ENCODE results near the gene PLPPR3.

Gene PLPPR3

DNA sequence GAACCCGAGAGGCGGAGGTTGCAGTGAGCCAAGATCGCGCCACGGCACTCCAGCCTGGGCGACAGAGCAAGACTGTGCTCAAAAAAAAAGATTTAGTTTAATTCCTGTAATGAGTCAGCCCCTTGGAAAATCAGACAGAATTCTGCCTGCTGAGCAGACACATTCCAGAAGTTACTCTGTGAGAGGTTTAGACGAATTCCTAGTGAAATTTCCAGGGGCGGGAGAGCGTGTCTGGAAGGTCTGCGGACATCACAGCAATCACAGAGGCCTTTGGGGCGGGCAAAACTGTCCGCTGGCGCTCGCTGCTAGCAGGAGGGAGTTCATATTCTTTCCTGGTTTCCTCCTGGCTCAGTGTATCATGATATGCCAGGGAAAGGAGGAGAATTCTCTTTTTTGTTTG, 53.3 kb downstream of the PLPPR3 start:
- no peaks in the 10 kb centered on the region for H3K27me3 ChIP-seq (ENCODE audit: insufficient read depth, poor library complexity, severe bottlenecking)
- no peak overlapping the region for H3K4me3 ChIP-seq (replicated peaks; ENCODE audit: insufficient read depth, low read length)
- no peak overlapping the region for H3K27ac ChIP-seq (replicated peaks)
- no peak for DNase-seq (ENCODE audit: low read depth in 1 of 2, low spot score in 1 of 2)
- TF ChIP-seq, protein P1, sequence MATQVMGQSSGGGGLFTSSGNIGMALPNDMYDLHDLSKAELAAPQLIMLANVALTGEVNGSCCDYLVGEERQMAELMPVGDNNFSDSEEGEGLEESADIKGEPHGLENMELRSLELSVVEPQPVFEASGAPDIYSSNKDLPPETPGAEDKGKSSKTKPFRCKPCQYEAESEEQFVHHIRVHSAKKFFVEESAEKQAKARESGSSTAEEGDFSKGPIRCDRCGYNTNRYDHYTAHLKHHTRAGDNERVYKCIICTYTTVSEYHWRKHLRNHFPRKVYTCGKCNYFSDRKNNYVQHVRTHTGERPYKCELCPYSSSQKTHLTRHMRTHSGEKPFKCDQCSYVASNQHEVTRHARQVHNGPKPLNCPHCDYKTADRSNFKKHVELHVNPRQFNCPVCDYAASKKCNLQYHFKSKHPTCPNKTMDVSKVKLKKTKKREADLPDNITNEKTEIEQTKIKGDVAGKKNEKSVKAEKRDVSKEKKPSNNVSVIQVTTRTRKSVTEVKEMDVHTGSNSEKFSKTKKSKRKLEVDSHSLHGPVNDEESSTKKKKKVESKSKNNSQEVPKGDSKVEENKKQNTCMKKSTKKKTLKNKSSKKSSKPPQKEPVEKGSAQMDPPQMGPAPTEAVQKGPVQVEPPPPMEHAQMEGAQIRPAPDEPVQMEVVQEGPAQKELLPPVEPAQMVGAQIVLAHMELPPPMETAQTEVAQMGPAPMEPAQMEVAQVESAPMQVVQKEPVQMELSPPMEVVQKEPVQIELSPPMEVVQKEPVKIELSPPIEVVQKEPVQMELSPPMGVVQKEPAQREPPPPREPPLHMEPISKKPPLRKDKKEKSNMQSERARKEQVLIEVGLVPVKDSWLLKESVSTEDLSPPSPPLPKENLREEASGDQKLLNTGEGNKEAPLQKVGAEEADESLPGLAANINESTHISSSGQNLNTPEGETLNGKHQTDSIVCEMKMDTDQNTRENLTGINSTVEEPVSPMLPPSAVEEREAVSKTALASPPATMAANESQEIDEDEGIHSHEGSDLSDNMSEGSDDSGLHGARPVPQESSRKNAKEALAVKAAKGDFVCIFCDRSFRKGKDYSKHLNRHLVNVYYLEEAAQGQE (IDR thresholded peaks at IDR 0.05; ENCODE audit: insufficient replicate concordance, low read depth) = no peak
- no peak for TF ChIP-seq POLR2AphosphoS5 (IDR thresholded peaks at IDR 0.05; ENCODE audit: low read depth)
- no peak for TF ChIP-seq GABPA (IDR thresholded peaks at IDR 0.05; ENCODE audit: low read depth)
- TF ChIP-seq SPI1 (IDR thresholded peaks at IDR 0.05; ENCODE audit: borderline replicate concordance, low read depth) = no peak
- no peak for TF ChIP-seq CTCF (IDR thresholded peaks at IDR 0.05; ENCODE audit: insufficient read depth, low read length)

GRCh38 chr19:765179-765738, 56.5 kb downstream of the PLPPR3 start:
- Histone ChIP-seq H3K27me3 (ENCODE audit: insufficient read depth, poor library complexity, severe bottlenecking) (no peaks in the 10 kb centered on the region), H3K4me3 (replicated peaks; ENCODE audit: insufficient read depth, low read length) (no peak overlapping the region), H3K27ac (replicated peaks) (no peak overlapping the region)
- DNase-seq (ENCODE audit: low read depth in 1 of 2, low spot score in 1 of 2) = no peak
- TF ChIP-seq GABPA (IDR thresholded peaks at IDR 0.05; ENCODE audit: low read depth) (no peak), POLR2AphosphoS5 (IDR thresholded peaks at IDR 0.05; ENCODE audit: low read depth) (no peak), CTCF (IDR thresholded peaks at IDR 0.05; ENCODE audit: insufficient read depth, low read length) (no peak), SPI1 (IDR thresholded peaks at IDR 0.05; ENCODE audit: borderline replicate concordance, low read depth) (no peak)
- TF ChIP-seq, protein P1 (IDR thresholded peaks at IDR 0.05; ENCODE audit: insufficient replicate concordance, low read depth) = no peak

DNA sequence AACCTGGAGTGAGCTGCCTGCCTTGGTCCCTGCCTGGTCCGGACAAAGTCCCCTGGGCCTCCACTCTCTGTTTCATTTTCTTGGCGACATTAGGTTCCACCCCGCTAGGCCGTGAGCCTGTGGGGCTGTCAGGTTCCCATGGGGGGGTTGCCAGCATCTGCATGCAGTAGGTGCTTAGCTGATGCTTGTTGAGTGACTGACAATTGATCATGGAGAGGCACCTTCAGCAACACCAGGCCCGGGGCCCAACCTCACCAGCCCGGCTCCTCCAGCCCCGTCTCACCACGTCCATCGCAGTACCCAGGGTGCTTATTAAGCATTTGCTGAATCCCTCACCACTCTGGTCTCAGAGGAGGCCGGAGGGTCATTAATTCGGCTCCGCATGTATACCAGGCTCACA, 57.5 kb downstream of the PLPPR3 start:
- DNase-seq (ENCODE audit: low read depth in 1 of 2, low spot score in 1 of 2) = no peak
- no peak for TF ChIP-seq CTCF (IDR thresholded peaks at IDR 0.05; ENCODE audit: insufficient read depth, low read length)
- TF ChIP-seq POLR2AphosphoS5 (IDR thresholded peaks at IDR 0.05; ENCODE audit: low read depth) = no peak
- no peak for TF ChIP-seq GABPA (IDR thresholded peaks at IDR 0.05; ENCODE audit: low read depth)
- TF ChIP-seq SPI1 (IDR thresholded peaks at IDR 0.05; ENCODE audit: borderline replicate concordance, low read depth) = no peak
- TF ChIP-seq, protein P1 (IDR thresholded peaks at IDR 0.05; ENCODE audit: insufficient replicate concordance, low read depth) = no peak
- H3K27ac ChIP-seq (replicated peaks) = no peak overlapping the region
- H3K4me3 ChIP-seq (replicated peaks; ENCODE audit: insufficient read depth, low read length) = no peak overlapping the region
- H3K27me3 ChIP-seq (ENCODE audit: insufficient read depth, poor library complexity, severe bottlenecking) = no peaks in the 10 kb centered on the region
